Esophagus muscularis mucosa (tissue), 4 donors: Measurements from ENCODE around the gene CAMK1D. TPM values are rescaled to one million over a fixed set of nuclear protein-coding genes. Genes with fewer than 3 reads are reported as not detected.

ENCODE experiments used
- DNase-seq: peaks from one replicate; pipeline ENCODE4 v3.0.0-alpha.2; 2017; ENCODE audit errors: extremely low spot score
- H3K27ac ChIP-seq, 4 donors: fragments of 200-600 bp; sonication (generic); replicated peaks in 1 of 4; 1 replicate in 3 of 4; 2 replicates in 1 of 4; pipeline ENCODE4 v1.5.1; 2016 to 2019; ENCODE audit warnings: mild to moderate bottlenecking in 1 of 4
- H3K27me3 ChIP-seq, 4 donors: fragments of 200-600 bp; sonication (generic); one replicate each; pipeline versions ENCODE4 v1.5.1 to v1.6.0; 2016 to 2019
- H3K36me3 ChIP-seq, 4 donors: fragments of 200-600 bp; sonication (generic); one replicate each; pipeline ENCODE4 v1.5.1; 2016 to 2019
- H3K4me1 ChIP-seq, 4 donors: fragments of 200-600 bp; sonication (generic); one replicate each; pipeline ENCODE4 v1.5.1; 2016 to 2019
- H3K4me3 ChIP-seq, 4 donors: fragments of 200-600 bp; sonication (generic); 1 replicate in 2 of 4; 2 replicates in 2 of 4; pipeline ENCODE4 v1.5.1; 2016 to 2019; ENCODE audit warnings: mild to moderate bottlenecking in 4 of 4, moderate library complexity in 1 of 4
- H3K9me3 ChIP-seq, 4 donors: fragments of 200-600 bp; sonication (generic); 1 replicate in 3 of 4; 2 replicates in 1 of 4; pipeline ENCODE4 v1.5.1; 2016 to 2019
- EP300 ChIP-seq: sonication (generic); formaldehyde crosslinking; IDR thresholded peaks from one replicate; pipeline ENCODE4 v1.6.1; 2017; ENCODE audit warnings: antibody characterized with exemption
- POLR2A ChIP-seq: fragments of 450-650 bp; IDR thresholded peaks from one replicate; pipeline ENCODE4 v1.6.1; 2017; ENCODE audit warnings: antibody characterized with exemption, moderate library complexity, mild to moderate bottlenecking, low read depth
- POLR2AphosphoS5 ChIP-seq, 2 donors: sonication (generic); formaldehyde crosslinking; IDR thresholded peaks; one replicate each; pipeline ENCODE4 v1.6.1; 2017; ENCODE audit warnings: antibody characterized with exemption in 2 of 2
- WGBS: methylation state at CpG from one replicate; pipeline ENCODE4 v1.1.5; 2018; 5-methylcytosine and 5-hydroxymethylcytosine counted together
- intact Hi-C: fragments of 100-400 bp; cut with DNase I; formaldehyde crosslinking; loops from one replicate; pipeline ENCODE4 v1.15.1; 2023
- total RNA-seq, 4 donors: library from RNA; depleted of rRNA; stranded (reverse); fragments of >200 nt; gene quantifications; one replicate each; pipeline versions ENCODE4 v1.1.0 to v1.2.1, GENCODE V29; 2016
- TF ChIP-seq, protein P1 (sequence below), 3 experiments: fragments of 200-600 bp in 2 of 3; fragments of 450-650 bp in 1 of 3; sonication (generic) in 2 of 3; IDR thresholded peaks; one replicate each; pipeline ENCODE4 v1.5.1; 2017 to 2019; ENCODE audit warnings: antibody characterized with exemption in 3 of 3, mild to moderate bottlenecking in 2 of 3, moderate library complexity in 1 of 3

CAMK1D gene
- total RNA-seq, 4 donors from 2014 or later: 8.4 to 15.4 (median 11.3) TPM

DNA sequence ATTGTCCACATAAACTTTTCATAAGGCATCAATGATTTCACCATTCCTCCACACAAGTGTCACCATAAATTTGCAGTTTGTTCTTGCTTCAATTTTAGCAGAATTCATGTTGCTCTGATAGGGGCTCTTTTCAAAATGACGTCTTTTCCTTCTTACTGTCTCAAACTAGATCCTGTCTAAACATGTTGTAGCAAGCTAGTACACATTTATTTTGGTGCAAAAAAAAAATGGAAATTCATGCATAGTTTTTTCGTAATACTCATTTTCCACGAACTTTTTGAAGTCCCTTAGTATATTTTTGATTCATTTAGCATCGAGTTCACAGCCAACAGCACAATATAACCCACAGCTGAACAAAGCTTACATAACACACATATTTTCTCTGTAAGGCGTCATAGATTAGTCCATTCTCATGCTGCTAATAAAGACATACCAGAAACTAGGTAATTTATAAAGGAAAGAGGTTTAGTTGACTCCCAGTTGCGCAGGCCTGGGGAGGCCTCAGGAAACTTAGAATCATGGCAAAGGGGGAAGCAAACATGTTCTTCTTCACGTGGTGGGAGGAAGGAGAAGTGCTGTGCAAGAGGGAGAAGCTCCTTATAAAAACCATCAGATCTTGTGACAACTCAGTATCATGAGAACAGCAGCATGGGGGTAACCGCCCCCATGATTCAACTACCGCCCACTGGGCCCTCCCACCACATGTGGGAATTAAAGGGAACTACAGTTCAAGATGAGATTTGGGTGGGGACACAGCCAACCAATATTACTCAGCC lies 350.6 kb downstream of the CAMK1D start:
- no peak overlapping the region for H3K4me3 ChIP-seq
- intact Hi-C loops: no loop called here
- no peaks in the 10 kb centered on the region for H3K27me3 ChIP-seq
- DNase-seq: no peak
- WGBS: 77% methylated on average over 9 of the region's 9 CpGs
- H3K4me1 ChIP-seq: peaks cover 0 to 61% (median 59%) of the 10 kb centered on the region in 4 donors
- H3K27ac ChIP-seq: peak overlapping the region; percentile 42 to 73 (median 58)
- TF ChIP-seq POLR2AphosphoS5 (IDR thresholded peaks at IDR 0.05): no peak
- TF ChIP-seq, protein P1, sequence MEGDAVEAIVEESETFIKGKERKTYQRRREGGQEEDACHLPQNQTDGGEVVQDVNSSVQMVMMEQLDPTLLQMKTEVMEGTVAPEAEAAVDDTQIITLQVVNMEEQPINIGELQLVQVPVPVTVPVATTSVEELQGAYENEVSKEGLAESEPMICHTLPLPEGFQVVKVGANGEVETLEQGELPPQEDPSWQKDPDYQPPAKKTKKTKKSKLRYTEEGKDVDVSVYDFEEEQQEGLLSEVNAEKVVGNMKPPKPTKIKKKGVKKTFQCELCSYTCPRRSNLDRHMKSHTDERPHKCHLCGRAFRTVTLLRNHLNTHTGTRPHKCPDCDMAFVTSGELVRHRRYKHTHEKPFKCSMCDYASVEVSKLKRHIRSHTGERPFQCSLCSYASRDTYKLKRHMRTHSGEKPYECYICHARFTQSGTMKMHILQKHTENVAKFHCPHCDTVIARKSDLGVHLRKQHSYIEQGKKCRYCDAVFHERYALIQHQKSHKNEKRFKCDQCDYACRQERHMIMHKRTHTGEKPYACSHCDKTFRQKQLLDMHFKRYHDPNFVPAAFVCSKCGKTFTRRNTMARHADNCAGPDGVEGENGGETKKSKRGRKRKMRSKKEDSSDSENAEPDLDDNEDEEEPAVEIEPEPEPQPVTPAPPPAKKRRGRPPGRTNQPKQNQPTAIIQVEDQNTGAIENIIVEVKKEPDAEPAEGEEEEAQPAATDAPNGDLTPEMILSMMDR (IDR thresholded peaks at IDR 0.05): no peak
- TF ChIP-seq EP300: no peak
- no peak for TF ChIP-seq POLR2A
- H3K36me3 ChIP-seq: no peaks in the 10 kb centered on the region
- H3K9me3 ChIP-seq: no peaks in the 10 kb centered on the region

DNA sequence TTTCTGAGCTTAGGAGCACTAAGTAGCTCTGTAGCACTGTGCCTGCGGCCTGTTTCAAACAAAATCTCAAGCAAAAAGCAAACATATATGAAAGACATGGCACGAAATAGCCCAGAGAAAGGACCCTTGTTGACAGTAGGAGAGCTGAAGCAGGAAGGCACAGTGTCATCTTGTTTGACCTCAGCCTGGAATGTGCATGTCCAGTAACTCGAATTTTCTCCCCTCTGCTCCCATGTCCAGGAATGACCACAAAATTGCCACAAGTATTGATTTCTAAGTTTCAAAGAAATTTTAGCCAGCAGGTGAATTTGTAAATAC lies 351.2 kb downstream of the CAMK1D start:
- intact Hi-C loops: no loop called here
- no peak overlapping the region for H3K4me3 ChIP-seq
- H3K4me1 ChIP-seq: peaks cover 0 to 66% (median 64%) of the 10 kb centered on the region in 4 donors
- H3K27me3 ChIP-seq: no peaks in the 10 kb centered on the region
- 91% methylated on average over 3 of the region's 3 CpGs for WGBS
- H3K36me3 ChIP-seq: no peaks in the 10 kb centered on the region
- no peaks in the 10 kb centered on the region for H3K9me3 ChIP-seq
- DNase-seq: no peak
- H3K27ac ChIP-seq: peak overlapping the region; percentile 42 to 73 (median 58)
- no peak for TF ChIP-seq POLR2AphosphoS5 (IDR thresholded peaks at IDR 0.05)
- TF ChIP-seq EP300: no peak
- TF ChIP-seq, protein P1 (IDR thresholded peaks at IDR 0.05): no peak
- no peak for TF ChIP-seq POLR2A

DNA sequence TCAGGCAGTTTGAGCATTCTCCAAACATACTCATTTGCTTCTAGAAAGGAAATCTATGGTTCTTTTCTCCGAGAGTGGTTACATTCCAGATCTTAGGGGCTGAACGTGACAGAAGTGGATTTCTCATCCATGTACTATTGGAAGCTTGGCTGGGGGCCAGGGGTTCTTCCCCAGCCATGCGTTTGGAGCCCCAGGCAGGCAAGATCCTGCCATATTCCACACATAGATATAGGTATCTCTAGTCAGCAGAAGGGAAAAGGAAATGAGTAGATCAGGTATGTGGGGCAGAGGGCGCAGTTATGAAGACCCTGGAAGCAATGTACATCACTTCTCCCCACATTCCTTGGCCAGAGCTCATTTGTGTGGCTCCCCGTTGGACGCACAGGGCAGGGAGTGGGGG lies 352.3 kb downstream of the CAMK1D start:
- Histone ChIP-seq H3K4me1 (peaks cover 1 to 78% (median 76%) of the 10 kb centered on the region in 4 donors), H3K4me3 (no peak overlapping the region), H3K27me3 (no peaks in the 10 kb centered on the region), H3K9me3 (no peaks in the 10 kb centered on the region), H3K27ac (peak overlapping the region in 1 of 4 donors; percentile 2), H3K36me3 (no peaks in the 10 kb centered on the region)
- intact Hi-C loops: no loop called here
- DNase-seq: no peak
- 58% methylated on average over 6 of the region's 6 CpGs for whole genome bisulfite sequencing
- TF ChIP-seq POLR2A (no peak), EP300 (no peak), POLR2AphosphoS5 (IDR thresholded peaks at IDR 0.05) (no peak)
- TF ChIP-seq, protein P1 (IDR thresholded peaks at IDR 0.05): no peak

DNA sequence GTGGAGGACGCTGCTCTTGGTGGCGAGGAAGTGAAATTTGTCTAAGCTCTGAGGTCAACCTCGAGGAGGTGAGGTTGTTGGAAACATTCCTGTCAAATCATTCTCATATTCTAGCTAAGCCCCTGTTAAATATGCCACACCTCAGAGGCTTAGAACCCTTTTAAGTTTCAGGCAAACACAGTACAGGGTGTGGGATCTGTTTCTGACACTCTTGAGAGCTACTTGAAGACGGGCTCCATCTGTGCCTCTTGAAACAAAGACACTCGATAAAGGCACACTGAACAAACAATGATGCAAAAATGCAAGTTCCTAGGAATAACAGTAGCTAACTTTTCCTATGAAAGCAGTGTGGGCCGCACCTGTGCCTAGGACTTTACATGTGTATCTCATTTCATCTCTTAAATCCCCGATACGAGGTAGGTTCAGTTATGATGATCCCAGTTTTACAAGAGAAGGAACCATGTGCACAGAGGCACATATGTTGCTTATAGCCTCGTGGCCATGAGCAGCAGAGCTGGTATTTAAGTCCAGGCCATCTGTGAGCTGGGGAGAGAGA lies 352.9 kb downstream of the CAMK1D start:
- DNase-seq: no peak
- Histone ChIP-seq H3K4me3 (no peak overlapping the region), H3K9me3 (no peaks in the 10 kb centered on the region), H3K27ac (peak overlapping the region in 1 of 4 donors; percentile 2), H3K27me3 (no peaks in the 10 kb centered on the region), H3K36me3 (no peaks in the 10 kb centered on the region), H3K4me1 (peaks cover 7 to 84% (median 82%) of the 10 kb centered on the region in 4 donors)
- WGBS: 85% methylated on average over 8 of the region's 9 CpGs
- intact Hi-C loops: no loop called here
- TF ChIP-seq, protein P1 (IDR thresholded peaks at IDR 0.05): no peak
- TF ChIP-seq POLR2A: no peak
- no peak for TF ChIP-seq EP300
- TF ChIP-seq POLR2AphosphoS5 (IDR thresholded peaks at IDR 0.05): no peak
